GM21515 (cell line): Measurements from ENCODE around the gene IL34.

ENCODE experiments used
- ATAC-seq: cut with Tn5 transposase; IDR thresholded peaks from one replicate; pipeline ENCODE4 v1.9.1; 2021; ENCODE audit not compliant: unreplicated experiment

Gene IL34

DNA sequence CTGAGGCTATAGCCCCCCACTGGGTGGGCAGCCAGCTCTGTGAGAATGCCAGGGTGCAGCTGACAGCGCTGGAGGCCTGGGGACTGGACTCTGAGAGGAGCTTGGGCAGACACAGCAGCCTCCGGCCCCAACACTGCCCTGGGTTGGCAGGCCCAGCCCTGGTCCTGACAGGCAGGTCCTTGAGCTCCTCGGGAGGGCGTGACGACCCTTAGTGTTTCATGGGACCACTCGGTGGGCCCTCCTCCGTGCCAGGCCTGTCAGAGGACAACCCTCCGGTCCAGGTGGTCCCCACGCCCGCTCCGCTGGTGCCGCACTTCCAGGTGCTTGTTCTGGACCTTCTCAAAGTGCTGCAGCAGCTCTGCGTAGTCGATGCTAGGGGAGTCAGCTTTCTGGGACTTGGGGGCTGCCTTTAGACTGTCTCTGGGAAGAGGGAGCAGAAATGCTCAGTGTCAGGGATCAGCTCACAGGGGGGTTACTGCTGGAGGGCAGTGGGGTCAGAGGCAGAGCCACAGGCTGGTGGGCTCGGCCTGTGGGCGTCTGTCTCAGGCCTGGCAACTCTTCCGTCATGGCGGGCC lies 41.4 kb downstream of the IL34 start:
- ATAC-seq: no peak

DNA sequence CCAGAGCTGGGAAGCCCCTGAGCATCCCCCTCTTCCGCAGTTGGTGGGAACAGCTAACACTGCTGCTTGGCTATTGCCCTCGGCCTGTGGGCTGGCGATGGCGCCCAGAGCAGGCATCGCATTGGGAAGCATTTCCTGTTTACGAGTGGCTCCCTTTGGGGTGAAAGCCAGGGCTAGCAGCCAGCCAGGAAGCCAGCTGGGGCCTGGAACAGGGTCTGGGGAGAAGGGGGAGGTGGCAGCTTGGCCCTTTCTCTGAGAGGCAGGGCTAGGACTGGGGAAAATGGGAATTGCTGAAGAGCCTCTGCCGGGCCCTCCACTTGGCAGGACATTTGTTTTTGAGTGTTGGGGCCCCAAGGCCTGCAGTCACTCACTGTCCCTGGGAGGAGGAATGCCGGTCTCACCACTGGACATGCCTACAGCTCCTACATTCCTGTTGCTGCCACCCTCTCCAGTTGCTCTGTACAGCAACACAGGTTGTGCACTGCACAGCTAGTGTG lies 41.9 kb downstream of the IL34 start:
- no peak for ATAC-seq

DNA sequence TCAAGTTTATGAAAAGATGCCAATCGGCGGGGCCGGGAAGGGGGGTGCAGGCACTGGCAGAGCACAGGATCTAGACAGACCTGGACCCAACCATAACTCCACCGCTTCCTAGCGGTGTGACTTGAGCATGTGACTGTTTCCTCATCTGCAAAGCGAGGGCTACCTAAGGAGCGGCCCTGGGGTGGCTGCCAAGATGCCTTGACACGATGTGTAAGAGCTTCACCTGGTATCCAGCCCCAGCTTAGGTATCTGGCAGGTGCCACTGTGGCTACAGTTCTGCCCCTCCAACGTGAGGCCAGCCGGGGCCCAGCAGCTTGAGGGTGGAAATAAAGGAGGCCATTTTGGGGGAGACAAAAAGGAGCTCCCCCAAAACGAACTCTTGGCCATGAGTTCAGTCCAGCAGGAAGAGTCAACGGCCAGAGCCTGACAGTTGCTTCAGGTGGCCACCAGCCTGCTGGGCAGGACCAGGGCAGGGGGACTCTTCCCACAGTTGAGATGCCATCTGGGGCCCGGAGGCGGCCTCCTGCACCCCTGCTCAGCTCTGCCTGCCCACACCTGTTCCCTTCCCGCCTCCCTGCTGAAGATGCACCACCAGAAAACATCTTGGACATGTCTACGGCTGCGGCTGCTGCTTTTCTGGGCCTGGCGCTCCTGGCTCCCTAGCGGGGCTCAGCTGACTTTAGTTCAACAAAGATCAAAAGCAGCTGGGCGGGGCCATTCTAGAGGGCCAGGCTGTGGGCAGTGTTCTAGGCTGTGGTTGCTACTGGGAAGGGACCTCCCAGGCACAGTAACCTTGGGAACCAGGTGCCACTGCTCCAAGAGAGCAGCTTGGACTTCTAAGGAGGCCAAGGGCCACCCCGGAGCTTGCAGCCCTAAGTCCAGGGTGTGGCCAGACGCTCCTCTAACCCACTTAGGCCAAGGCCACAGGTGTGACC lies 42.9 kb downstream of the IL34 start:
- ATAC-seq: no peak

DNA sequence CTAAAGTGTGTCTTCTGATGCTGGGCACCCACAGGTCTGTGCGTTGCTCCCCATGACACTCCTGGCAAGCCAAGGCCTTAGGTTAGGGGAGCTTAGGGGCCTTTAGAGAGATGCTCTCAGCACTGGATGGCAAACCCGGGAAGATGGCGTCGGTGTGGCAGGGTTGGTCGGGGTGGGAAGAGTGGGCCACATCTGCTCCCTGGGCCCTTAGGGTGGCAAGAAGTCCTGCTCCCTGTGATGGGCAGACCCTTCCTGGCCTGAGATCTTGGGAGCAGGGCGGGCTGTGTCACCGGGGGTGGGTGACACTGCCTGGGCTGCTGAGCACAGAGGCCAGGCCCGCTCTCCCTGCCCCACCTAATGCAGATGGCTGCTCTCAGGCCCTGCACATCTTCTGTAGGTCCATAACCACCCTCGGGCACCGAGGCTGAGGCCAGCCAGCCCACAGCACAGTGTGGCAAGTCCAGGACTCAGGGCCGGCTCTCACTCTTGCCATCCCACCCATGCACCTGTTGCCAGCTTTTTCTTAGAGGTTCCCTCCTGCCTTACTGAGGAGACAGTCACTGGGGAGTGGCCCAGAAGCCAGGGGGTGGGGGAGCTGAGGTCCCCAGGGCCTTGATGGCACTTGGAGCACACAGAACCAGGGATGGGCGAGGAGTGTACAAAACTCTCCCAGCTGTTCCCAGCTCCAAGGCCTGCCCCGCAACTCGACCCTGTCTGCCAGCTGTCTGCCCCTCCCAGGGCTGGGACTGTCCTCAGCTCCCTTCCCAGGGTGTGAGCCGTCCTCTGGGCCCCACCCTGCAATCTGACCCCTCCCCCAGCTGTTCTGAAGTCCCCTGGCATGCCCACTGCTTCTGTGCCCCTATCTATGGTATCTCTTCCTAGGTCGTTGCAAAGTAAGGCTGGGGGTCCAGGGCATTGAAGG lies 43.9 kb downstream of the IL34 start:
- ATAC-seq: no peak

DNA sequence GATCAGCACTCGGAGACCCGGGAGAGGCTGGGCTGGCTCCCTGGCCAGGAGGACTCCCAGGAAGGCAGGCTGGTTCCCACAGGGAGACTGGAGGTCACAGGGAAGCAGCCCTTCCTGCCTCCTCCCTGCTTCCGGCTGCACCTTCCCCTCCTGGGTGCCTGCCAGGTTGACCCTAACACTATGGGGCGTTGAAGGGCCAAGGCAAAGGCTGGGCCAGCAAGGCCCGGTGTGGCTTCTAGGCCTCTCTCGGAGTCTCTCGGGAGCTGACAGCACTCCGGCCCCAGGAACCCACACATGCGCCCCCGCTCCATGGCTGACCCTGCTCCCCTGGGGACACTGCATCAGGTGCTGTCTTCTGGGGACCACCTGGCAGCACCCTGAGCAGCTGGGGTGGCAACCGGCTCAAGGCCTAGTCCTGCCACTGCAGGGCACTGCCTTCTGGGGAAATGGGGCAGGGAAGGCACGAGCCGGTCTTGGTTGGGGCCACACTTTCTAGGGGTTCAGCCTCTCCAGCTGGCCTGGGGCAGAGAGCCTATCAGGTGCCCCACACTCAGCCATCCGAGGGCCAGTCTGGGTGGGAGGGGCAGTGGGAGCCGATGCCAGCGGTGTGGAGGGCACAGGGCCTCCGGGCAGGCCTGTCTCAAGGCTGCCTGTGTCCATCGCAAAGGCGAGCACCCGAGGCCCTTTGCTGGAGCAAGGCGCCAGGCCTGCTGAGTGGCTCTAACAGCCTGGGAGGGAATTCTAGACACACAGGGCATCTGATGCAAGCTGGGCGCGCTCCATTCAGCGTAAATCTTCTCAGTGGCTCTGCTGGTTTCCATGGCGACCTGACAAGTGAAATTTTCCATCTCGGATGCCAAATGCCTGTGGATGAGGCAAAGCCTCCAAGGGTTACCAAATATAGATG lies 45.1 kb downstream of the IL34 start:
- no peak for ATAC-seq

DNA sequence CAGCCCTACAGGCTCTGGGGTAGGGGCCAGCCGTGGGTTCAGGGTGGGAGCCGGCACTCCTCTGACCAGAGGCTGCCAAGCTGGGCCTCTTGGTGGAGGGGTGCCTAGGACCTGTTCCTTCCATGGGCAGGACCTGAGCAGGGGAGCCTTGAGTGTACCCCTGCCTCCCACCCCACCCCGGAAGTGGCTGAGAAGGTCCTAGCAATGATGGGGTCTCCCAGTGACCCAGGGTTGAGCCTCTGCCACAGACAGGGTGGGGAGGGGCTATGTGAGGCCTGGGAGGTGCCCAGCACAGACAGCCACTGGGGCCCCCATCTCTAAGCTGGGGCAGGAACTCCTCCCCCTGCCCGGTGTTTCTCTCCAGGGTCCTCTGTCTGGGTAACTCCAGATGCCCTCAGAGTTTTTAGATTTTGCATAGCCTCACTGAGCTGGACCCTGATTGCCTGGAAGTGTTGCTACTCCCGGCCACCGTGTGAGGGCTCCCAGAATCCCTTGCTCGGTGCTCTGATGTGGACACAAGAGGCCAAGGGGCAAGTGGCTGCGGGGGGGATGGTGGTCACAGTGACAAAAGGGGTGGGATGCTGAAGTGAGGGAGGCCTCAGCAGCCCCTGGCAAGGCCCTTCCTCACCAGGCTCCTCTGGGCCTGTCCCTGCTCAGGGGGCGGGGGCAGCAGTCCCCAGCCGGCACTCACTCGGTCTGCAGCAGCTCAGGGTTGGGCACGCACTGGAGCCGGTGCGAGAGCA lies 45.9 kb downstream of the IL34 start:
- no peak for ATAC-seq

DNA sequence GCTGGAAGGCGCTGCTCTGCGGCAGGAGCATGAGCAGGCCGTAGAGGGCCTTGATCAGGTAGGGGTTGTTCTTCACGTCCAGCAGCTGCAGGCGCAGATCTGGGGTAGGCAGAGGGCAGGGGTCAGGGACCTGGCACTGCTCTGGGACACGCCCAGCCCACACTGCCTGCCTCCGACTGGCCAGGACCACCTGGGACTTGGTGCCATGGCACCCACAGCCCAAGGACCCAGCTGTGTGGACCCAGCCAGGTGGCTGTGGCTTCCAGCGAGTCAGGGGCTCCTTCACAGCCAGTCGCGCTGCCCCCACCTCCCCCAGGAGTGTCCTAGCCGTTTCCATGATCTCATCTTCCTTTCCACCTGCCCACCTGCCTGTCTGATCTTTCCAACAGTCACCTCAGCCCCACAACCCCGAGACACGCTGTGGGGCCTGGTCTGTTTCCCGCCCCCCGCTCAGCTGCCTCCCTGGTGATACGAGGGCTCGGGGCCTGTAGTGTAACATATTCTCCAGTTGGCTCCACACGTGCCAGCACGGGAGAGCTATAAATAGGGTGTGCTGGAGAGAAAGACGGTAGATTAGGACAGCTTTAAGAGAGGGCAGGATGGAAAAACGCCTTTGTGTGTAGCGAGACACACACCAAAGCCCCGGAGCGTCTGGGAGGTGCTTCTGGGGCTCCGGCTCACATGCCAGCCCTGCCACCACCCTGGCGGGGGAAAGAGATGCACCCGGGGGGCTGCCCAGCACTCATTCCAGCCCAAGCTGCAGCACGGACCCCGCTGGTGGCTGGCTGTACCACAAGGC lies 46.7 kb downstream of the IL34 start:
- no peak for ATAC-seq

DNA sequence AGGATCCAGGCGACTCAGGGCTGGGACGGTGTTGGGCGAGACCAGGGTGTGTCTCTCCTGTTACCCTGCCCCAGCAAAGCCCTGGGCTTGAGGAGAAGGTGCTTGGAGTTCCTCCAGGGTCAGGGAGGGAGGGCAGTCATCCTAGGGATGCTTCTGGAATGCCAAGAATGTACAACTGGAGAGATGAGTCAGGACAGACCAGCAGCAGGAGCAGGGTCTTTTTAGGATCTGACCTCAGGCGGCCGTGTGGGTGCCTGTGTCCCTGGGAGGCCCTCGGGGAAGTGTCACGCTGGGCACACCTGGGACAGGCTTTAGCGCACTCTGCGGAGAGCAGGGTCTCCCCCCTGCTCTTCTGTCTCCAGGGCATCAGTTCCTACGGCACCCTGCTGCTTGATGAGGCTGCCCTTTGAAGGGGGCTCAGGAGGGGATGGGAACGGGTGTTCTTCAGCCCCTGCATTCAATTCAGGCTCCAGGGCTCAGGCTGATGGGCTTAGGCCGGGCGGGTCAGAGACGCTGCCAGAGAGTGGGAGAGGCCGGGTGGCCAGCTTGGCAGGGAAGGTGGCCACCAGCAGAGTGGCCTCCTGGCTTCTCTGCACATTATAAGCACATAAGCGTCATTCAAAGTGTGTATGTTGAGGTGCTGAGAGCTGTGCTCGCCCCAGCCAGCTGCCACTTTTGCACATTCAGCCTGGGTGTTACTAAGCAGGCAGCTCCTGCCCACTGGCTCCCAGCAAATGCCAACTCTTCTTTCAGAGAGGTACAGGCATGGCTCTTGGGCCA lies 47.9 kb downstream of the IL34 start:
- ATAC-seq: no peak

DNA sequence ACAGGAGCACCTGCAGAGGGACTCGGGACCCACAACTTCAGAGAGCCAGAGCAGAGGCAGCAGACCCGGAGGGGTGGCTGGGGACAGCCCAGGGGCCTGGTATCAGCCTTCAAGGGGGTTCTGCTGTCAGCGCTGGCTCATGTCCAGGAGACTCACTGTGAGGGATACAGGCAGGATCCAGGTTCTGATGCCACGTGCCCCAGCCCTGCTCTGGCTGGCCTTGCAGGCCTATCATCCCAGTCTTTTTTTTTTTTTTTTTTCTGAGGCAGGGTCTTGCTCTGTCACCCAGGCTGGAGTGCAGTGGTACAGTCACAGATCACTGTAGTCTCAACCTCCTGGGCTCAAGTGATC lies 48.5 kb downstream of the IL34 start:
- ATAC-seq: no peak

DNA sequence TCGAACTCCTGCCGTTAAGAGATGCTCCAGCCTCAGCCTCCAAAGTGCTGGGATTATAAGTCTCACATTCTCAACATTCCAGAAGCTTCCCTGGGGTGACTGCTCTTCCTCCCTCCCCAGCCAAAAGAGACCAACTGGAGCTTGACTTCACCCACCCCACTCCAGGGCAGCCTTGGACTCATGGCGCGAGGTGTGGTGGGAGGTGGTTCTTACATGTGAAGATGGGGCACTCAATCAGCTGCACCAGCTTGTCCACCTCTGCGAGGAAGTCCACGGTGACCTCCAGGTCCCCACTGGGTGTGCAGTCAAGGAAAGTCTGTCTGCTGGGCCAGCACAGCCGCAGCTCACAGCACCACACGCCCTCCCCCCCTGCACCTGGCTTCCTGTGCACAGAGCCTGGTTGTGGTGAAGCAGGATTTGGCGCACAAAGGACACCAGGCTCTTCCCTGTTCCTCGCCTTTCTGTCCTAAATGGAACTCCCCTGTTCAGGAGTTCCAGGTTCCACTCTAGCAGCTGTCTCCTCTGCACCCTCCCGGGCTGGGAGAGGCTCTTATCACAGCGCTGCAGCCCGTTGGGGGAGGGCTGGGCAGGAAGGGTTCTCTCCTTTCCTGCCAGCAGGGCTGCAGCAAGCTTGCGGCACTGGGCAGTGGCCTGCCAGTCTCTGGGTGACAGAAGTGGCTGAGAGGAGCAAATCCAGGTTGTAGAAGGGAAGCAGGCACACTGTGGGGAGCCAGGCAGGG lies 49.1 kb downstream of the IL34 start:
- no peak for ATAC-seq

DNA sequence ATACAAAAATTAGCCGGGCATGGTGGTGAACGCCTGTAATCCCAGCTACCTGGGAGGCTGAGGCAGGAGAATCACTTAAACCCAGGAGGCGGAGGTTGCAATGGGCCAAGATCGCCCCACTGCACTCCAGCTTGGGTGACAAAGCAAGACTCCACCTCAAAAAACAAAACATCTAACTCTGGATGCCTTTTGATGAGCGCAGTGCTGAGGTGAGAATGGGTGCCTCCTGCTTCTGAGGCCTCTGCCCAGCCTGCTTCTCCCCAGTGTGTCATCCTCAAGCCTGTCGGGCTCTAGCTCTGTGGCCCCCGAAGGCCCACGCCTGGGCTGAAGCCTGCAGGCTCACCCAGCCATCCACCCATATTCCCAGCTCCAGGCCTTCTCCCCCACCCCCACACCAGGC lies 50.0 kb downstream of the IL34 start:
- no peak for ATAC-seq

DNA sequence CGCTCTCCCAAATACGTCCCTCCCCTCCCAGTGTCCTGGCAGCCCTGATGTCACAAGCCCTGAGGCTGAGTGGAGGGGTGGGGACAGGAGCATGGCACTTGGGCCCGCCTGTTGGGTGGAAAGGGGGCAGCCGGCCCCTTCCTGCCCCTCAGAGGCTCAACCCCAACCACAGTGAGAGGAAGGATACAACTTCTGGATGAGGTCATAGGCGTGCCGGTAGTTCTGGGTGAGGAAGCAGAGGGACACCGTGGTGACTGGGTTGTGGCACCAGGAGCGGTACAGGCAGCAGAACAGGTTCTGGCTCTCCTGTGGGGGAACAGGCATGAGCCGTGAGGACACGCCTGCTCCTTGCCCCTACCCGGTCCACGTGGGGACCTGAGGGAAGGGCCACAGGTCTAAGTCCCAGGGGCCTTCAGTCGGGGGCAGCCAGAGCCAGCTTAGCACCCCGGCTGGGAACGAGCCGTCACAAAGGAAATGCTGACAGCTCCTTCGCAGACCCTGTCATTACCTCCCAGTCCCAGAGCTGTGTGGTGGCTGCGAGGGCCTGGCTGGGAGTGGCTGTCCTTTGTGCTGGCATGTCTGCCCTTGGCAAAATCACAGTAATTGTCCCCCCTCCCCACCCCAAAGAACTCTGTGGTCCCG lies 50.7 kb downstream of the IL34 start:
- no peak for ATAC-seq

DNA sequence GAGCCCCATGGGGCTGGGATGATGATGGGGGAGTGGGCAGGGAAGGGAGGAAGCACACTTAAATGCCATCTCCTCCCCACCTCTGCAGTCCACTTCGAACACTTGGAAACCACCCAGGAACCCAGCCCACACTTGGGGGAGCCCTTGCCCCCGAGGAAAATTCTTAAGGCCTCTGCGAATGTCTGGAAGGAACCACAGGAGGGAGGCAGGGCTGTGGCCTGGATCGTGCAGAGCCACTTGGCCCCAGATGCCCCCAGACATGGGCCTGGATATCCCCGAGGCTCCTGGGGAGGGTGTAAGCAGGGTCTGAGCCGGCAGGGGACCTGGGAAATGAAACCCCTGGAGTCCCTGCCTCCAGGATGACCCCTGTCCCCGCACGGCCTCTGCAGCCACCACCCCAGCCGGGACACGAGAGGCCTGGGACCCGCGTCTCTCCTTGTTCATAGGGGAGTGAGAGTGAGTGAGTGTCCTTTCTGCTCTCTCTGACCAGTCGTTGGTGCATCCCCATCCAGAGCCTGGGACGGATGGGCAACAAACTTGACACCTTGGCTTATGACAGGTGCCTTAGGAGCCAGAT lies 51.3 kb downstream of the IL34 start:
- ATAC-seq: no peak

DNA sequence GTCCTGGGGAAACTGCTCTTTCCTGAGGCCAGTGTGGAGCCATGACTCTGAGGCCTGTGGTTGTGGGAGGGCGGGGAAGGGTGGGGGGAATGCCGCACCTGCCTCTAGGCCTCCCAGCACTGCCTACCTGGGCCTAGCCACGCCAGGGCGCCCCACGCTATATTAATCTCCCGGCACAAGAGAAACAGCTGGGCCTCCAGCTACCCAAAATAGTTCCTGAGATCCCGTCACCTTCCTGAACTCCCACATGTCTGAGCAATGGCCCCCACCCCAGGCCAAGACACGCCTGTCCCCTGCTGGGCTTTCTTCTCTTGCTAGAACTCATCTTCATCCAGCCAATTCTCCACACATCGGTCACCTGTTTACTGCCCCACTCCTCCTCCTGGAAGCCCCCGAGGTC lies 52.5 kb downstream of the IL34 start:
- ATAC-seq: no peak

DNA sequence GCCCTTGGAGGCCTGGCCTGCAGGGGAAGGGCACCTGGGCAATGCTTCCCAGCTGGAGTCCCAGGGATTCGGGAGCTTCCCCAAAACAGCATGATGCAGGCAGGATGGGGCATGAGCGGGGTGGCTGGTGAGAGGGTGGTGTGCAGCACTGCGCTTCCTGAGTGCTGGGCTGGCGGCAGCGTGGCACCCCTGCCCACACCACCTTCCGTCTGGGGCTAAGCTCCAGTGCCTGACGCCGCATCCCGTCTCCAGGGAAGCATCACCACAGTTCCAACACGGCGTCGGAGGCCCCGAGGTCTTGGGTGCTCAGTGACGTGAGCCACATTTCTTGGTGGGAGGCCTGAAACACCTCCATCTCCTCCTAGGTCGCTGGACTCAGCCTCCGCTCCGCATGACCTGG lies 53.3 kb downstream of the IL34 start:
- ATAC-seq: no peak

DNA sequence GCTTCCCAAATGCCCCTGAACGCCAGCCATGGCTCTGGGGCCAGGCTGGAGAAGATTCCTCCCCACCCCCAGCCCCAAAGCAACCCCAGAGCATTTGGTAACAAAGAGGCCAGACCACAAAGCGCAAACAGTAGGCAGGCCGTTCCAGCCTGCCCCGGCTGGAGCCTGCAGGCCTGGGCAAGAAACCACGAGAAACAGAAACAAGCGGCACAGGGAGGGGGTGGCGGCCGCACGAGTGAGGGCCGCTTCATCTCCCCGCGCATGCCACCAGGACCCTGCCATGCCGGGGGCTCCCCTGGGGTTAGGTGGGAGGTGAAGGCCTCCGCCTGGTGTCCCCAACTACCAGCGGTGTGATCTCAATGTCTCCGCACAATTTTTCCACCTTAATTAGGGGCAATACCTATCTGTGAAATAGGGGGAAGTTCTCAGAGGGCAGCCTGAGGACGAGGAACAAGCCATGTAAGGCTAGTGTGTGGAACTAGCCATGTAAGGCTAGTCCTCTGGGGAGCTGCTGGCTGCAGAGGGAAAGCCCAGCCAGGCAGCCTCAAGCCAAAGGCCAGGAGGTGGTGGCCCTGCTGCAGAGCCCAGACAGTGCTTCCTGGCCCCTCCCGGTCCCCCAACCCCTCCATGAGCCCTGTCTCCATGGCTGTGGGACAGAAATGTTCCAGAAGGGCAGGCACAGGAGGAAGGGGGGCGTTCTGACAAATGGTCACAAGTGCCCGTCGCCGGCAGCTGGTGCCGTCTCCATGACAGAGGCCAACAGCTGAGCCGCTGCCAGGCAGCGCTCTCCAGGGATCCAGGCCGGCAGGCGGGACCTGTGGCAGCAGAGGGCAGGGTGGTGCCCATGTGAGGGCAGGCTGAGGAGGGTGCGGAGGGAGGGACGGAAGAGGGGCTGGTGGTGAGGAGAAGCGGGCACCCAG lies 54.0 kb downstream of the IL34 start:
- ATAC-seq: no peak
